ENCODE measurements around the gene KANK2.

Gene KANK2

DNA sequence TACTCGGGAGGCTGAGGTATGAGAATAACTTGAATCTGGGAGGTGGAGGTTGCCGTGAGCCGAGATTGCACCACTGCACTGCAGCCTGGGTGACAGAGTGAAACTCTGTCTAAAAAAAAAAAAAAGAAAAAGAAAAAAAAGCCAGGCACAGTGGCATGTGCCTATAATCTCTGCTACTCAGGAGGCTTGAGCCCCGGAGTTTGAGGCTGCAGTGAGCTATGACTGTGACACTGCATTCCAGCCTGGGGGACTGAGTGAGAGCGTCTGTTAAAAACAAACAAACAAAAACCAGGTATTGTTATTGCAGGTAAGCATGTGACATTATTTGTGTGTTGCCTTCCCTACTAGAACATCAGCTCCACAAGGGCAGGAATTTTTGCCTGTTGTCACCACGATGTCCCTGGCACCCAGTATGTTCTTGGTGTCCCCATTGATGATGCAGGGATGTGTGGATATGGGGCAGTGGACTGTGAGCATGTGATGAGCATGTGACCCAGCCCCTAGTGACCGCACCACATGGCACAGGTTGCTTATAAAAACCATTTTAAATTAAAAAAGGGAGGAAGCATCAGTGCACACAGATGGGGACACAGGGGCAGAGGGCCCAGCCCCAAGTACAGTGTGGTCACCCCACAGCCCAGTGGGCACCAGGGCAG, 1.6 kb upstream of the KANK2 start:
- in situ Hi-C loops (cut with MboI; ENCODE audit: low sequenced_read_pairs, unreplicated experiment) = no loop called here
- TF ChIP-seq, protein P1, sequence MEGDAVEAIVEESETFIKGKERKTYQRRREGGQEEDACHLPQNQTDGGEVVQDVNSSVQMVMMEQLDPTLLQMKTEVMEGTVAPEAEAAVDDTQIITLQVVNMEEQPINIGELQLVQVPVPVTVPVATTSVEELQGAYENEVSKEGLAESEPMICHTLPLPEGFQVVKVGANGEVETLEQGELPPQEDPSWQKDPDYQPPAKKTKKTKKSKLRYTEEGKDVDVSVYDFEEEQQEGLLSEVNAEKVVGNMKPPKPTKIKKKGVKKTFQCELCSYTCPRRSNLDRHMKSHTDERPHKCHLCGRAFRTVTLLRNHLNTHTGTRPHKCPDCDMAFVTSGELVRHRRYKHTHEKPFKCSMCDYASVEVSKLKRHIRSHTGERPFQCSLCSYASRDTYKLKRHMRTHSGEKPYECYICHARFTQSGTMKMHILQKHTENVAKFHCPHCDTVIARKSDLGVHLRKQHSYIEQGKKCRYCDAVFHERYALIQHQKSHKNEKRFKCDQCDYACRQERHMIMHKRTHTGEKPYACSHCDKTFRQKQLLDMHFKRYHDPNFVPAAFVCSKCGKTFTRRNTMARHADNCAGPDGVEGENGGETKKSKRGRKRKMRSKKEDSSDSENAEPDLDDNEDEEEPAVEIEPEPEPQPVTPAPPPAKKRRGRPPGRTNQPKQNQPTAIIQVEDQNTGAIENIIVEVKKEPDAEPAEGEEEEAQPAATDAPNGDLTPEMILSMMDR (IDR thresholded peaks at IDR 0.05; ENCODE audit: borderline replicate concordance, control extremely low read depth, extremely low read depth, insufficient read depth, missing control alignments) = no peak
- DNase-seq (ENCODE audit: low spot score) = no peak

DNA sequence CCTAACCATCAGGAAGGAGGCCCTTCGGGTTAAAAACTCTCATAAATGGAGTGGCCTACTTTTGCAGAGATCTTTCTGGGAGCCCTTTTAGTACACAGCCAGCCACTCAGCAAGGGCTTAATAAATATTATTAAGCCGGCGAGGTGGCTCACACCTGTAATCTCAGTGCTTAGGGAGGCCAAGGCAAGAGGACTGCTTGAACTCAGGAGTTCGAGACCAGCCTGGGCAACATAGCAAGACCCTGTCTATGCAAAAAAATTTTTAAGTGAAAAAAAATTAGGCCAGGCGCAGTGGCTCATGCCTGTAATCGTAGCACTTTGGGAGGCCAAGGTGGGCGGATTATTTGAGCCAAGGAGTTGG, 810 bp upstream of the KANK2 start:
- in situ Hi-C loops (cut with MboI; ENCODE audit: low sequenced_read_pairs, unreplicated experiment) = no loop called here
- TF ChIP-seq, protein P1 (IDR thresholded peaks at IDR 0.05; ENCODE audit: borderline replicate concordance, control extremely low read depth, extremely low read depth, insufficient read depth, missing control alignments) = no peak

DNA sequence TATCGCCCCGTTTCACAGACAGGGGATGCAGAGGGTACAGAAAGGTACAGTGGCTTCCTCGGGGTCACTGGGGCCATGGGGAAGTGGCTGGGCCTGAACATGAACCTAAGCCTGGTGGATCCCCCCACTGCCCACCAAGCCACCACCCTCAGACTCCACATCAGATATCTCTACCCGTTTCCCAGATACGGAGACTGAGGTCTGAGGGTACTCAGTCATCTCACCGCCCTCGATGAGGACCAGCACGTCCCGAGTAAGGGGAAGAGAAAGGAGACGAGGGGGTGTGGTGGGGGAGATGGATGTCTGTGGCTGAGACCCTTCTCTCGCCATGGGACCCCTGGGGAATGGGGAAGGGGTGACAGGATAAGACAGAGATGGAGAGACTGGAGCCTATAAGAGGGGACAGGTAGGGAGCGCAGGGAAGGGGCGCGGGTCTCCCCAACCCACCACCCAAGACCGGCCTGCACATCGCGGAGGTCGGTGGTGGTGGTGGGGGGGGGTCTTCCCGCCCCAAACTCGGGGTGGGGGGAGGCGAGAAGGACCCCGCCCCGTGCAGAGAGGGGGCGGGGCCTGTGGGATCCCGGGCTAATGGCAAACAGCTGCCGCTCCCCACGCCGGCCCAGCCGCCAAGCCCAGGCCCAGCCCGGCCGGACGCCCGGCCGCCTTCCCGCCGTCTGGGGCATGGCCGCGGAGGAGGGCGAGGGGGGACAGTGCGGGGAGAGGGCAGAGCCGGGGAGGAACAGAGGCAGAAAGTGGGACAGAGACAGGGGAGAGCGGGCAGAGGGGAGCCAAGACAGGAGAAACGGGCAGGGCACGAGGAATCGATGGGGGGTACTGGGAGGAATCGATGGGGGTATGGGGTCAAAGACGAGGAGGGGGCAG, 698 bp downstream of the KANK2 start:
- DNase-seq (ENCODE audit: low spot score) = no peak
- in situ Hi-C loops (cut with MboI; ENCODE audit: low sequenced_read_pairs, unreplicated experiment) = no loop called here

More for the DNA sequence above, 810 bp upstream of the KANK2 start:
- no peak for DNase-seq (ENCODE audit: low spot score)

DNA sequence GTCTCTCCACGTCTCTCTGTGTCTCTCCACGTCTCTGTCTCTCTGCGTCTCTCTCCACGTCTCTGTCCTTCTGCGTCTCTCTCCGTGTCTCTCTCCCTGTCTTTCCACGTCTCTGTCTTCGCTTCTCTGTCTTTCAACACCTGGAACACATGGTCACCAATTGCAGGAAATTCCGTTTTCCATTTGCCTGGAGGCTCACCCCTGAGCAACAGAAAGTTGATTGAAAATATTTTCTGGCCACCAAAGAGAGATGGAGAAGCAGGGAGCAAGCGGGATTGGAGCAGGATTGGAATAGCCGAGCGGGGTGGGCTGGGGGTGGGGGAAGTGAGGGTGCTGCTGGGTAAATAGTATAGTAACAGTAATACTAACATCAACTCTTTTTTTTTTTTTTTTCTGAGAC, 1.7 kb downstream of the KANK2 start:
- DNase-seq (ENCODE audit: low spot score) = no peak
- TF ChIP-seq, protein P1 (IDR thresholded peaks at IDR 0.05; ENCODE audit: borderline replicate concordance, control extremely low read depth, extremely low read depth, insufficient read depth, missing control alignments) = no peak
- in situ Hi-C loops (cut with MboI; ENCODE audit: low sequenced_read_pairs, unreplicated experiment) = no loop called here

More for the DNA sequence above, 698 bp downstream of the KANK2 start:
- TF ChIP-seq, protein P1 (IDR thresholded peaks at IDR 0.05; ENCODE audit: borderline replicate concordance, control extremely low read depth, extremely low read depth, insufficient read depth, missing control alignments) = no peak

DNA sequence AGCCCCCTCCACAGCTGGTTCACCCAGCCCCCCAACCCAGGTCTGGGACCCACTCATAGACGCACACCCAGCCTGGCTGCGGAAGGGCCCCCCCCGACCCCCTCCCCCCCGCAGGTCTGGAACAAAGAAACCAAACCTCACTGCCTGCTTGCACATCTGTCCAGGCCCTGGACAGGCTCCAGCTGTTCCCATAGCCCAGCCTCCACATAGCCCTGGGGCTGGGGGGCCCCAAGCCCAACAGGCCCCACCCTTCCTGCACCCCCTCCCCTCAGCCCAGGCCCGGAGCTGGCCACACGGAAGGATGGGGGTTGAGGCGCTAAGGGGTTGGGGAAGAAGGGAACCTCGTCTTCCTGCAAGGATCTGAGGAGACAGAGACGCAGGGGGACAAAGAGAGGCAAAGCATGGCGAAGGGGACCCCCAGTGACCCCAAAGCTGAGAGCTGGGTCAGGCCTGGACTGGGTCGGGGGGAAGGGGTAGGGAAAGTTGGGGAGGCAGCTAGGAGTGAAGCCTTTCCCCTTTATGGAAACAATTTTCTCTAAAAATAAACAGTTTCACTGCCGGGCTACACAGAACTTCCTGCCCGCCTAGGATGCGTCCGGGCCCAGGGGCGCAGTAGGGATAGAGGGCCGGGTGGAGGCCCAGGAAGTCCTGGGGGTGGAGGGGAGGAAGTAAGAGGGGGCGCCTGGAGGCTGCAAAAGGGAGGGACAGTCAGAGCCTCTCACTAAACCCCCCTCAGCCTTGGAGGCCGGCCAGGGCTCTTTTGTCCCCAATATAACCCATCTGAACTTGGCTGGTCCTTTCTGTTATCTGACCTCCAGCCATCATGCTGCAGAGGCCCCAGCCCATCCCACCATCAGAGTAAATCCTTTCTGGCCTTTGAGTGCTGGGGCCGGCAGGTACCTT, 2.4 kb downstream of the KANK2 start:
- no peak for DNase-seq (ENCODE audit: low spot score)
- in situ Hi-C loops (cut with MboI; ENCODE audit: low sequenced_read_pairs, unreplicated experiment) = no loop called here
- TF ChIP-seq, protein P1 (IDR thresholded peaks at IDR 0.05; ENCODE audit: borderline replicate concordance, control extremely low read depth, extremely low read depth, insufficient read depth, missing control alignments) = no peak

DNA sequence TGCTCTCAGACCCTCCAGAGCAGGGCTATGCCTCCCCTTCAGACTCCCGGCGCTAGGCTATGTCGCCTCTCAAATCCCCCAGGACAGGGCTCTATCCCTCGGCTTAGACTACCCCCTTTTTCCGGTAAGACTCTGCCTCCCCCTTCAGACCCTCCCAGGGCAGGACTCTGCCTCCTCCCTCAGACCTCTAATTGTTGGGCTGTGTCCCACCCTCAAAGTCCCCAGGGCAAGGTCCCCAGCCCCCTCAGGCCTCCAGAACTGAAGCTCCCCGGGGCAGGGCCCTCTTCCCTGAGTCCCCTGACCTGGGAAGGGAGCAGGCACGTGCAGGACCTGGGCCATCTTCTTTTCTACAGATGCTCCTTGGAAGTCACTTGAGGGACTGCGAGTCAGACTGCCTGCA, 3.2 kb downstream of the KANK2 start:
- in situ Hi-C loops (cut with MboI; ENCODE audit: low sequenced_read_pairs, unreplicated experiment) = no loop called here
- no peak for DNase-seq (ENCODE audit: low spot score)
- TF ChIP-seq, protein P1 (IDR thresholded peaks at IDR 0.05; ENCODE audit: borderline replicate concordance, control extremely low read depth, extremely low read depth, insufficient read depth, missing control alignments) = no peak
